Measurements from ENCODE around the gene HSD17B1. TPM values are rescaled to one million over a fixed set of nuclear protein-coding genes. Genes with fewer than 3 reads are reported as not detected.
"Not testable (repeated sequence)": the region's sequence is repeated elsewhere in the genome, so short reads cannot be mapped to it uniquely, and the experiment has no call there.

The HSD17B1 gene
- total RNA-seq, 1 donor from 2014 or later = 2.2 TPM

GRCh38 chr17:42536048-42536371 lies 16.7 kb upstream of the HSD17B1 start, which contains the start of gene NAGLU:
TSS of gene NAGLU (plus strand) at chr17:42536241. CDS start at chr17:42536273, 32 bp downstream.
- Mint-ChIP-seq H3K27ac (peak within 1 kb of the TSS; percentile 83), H3K36me3 (peaks cover 3% of the 10 kb centered on the region), H3K9me3 (no peaks in the 10 kb centered on the region), H3K4me1 (ENCODE audit: unreplicated experiment) (peaks cover 18% of the 10 kb centered on the region), H3K4me3 (peak within 1 kb of the TSS; percentile 90), H3K27me3 (no peaks in the 10 kb centered on the region)
- DNase-seq (ENCODE audit: extremely low spot score, unreplicated experiment) = peak; percentile 93
- TF ChIP-seq CTCF (conservative IDR thresholded peaks at IDR 0.05) = no peak

DNA sequence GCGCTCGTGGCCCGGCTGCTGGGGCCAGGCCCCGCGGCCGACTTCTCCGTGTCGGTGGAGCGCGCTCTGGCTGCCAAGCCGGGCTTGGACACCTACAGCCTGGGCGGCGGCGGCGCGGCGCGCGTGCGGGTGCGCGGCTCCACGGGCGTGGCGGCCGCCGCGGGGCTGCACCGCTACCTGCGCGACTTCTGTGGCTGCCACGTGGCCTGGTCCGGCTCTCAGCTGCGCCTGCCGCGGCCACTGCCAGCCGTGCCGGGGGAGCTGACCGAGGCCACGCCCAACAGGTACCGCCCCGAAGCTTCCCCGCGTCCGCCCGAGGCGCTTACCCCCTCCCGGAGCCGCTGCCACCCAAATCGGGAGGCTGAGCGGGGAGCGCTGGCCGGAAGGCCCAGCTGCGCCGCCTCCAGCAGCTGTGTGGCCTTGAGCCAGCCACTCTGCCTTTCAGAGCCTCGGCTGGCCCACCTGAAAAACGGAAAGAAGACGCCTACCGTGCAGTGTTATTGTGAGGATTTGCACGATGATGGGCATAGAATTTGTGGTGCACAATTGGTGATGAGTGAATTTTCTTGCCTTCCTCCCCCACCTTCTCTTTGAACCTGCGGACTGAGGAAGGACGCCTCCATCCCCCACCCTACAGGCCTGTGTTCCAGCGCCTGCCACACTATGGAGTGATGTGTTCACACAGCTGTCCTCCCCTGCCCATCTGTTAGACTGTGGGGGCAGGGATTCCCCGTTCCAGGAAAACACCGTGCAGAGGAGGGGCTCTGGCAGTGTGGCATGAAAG lies 16.2 kb upstream of the HSD17B1 start:
- Mint-ChIP-seq H3K9me3 (no peaks in the 10 kb centered on the region), H3K27me3 (no peaks in the 10 kb centered on the region), H3K4me1 (ENCODE audit: unreplicated experiment) (peaks cover 15% of the 10 kb centered on the region), H3K4me3 (peak overlapping the region; percentile 90), H3K36me3 (peaks cover 3% of the 10 kb centered on the region), H3K27ac (peak overlapping the region; percentile 68)
- TF ChIP-seq CTCF (conservative IDR thresholded peaks at IDR 0.05) = no peak
- DNase-seq (ENCODE audit: extremely low spot score, unreplicated experiment) = no peak

- Mint-ChIP-seq H3K27ac (peak overlapping the region; percentile 68), H3K4me3 (peak overlapping the region; percentile 90), H3K9me3 (no peaks in the 10 kb centered on the region), H3K27me3 (no peaks in the 10 kb centered on the region), H3K4me1 (ENCODE audit: unreplicated experiment) (peaks cover 11% of the 10 kb centered on the region), H3K36me3 (peaks cover 3% of the 10 kb centered on the region)
- no peak for TF ChIP-seq CTCF (conservative IDR thresholded peaks at IDR 0.05)
- DNase-seq (ENCODE audit: extremely low spot score, unreplicated experiment) = no peak
Measured at GRCh38 chr17:42537156-42537805, 15.4 kb upstream of the HSD17B1 start.

GRCh38 chr17:42537826-42538451 lies 14.8 kb upstream of the HSD17B1 start:
- no peaks in the 10 kb centered on the region for H3K9me3 Mint-ChIP-seq
- peaks cover 11% of the 10 kb centered on the region for H3K4me1 Mint-ChIP-seq (ENCODE audit: unreplicated experiment)
- H3K4me3 Mint-ChIP-seq = peak overlapping the region; percentile 90
- H3K27me3 Mint-ChIP-seq = no peaks in the 10 kb centered on the region
- H3K27ac Mint-ChIP-seq = no peak overlapping the region
- no peak for DNase-seq (ENCODE audit: extremely low spot score, unreplicated experiment)
- H3K36me3 Mint-ChIP-seq = peaks cover 3% of the 10 kb centered on the region
- no peak for TF ChIP-seq CTCF (conservative IDR thresholded peaks at IDR 0.05)

GRCh38 chr17:42538482-42538881 lies 14.2 kb upstream of the HSD17B1 start:
- peaks cover 11% of the 10 kb centered on the region for H3K4me1 Mint-ChIP-seq (ENCODE audit: unreplicated experiment)
- H3K4me3 Mint-ChIP-seq = no peak overlapping the region
- no peak overlapping the region for H3K27ac Mint-ChIP-seq
- no peaks in the 10 kb centered on the region for H3K27me3 Mint-ChIP-seq
- TF ChIP-seq CTCF (conservative IDR thresholded peaks at IDR 0.05) = no peak
- H3K9me3 Mint-ChIP-seq = no peaks in the 10 kb centered on the region
- H3K36me3 Mint-ChIP-seq = peaks cover 3% of the 10 kb centered on the region
- no peak for DNase-seq (ENCODE audit: extremely low spot score, unreplicated experiment)

- not testable (repeated sequence) for H3K9me3 Mint-ChIP-seq; H3K36me3 Mint-ChIP-seq; DNase-seq (ENCODE audit: extremely low spot score, unreplicated experiment); H3K4me1 Mint-ChIP-seq (ENCODE audit: unreplicated experiment); H3K27ac Mint-ChIP-seq; H3K27me3 Mint-ChIP-seq; H3K4me3 Mint-ChIP-seq
Measured at GRCh38 chr17:42540558-42540957, 12.2 kb upstream of the HSD17B1 start.

All from type B pancreatic cell (in vitro differentiated cells).